ENCODE measurements around the gene ANOS1. TPM values are rescaled to one million over a fixed set of nuclear protein-coding genes. Genes with fewer than 3 reads are reported as not detected.

Gene ANOS1
- total RNA-seq, 1 donor from 2014 or later = not detected

DNA sequence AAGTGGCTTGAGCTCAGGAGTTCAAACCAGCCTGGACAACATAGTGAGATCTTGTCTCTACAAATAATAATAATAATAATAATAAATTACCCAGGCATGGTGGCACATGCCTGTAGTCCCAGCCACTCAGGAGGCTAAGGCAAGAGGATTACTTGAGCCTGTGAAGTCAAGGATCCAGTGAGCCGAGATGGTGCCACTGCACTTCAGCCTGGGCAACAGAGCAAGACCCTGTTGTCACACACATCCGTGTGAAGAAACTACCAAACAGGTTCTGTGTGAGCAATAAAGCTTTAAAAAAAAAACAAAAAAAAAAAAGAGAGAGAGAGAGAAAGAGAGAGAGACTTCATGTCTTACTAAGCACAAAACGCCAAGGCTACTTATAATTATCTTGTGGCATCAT is 42.5 kb downstream of the ANOS1 start:
- intact Hi-C loops (cut with micrococcal nuclease) = no loop called here
- H3K27me3 Mint-ChIP-seq (ENCODE audit: insufficient read depth) = peaks cover 3% of the 10 kb centered on the region
- DNase-seq (ENCODE audit: low spot score) = no peak
- no peak overlapping the region for H3K4me3 Mint-ChIP-seq
- no peaks in the 10 kb centered on the region for H3K9me3 Mint-ChIP-seq
- H3K27ac Mint-ChIP-seq = no peak overlapping the region
- H3K4me1 Mint-ChIP-seq (ENCODE audit: low read depth) = no peaks in the 10 kb centered on the region
- no peaks in the 10 kb centered on the region for H3K36me3 Mint-ChIP-seq (ENCODE audit: low read depth)

DNA sequence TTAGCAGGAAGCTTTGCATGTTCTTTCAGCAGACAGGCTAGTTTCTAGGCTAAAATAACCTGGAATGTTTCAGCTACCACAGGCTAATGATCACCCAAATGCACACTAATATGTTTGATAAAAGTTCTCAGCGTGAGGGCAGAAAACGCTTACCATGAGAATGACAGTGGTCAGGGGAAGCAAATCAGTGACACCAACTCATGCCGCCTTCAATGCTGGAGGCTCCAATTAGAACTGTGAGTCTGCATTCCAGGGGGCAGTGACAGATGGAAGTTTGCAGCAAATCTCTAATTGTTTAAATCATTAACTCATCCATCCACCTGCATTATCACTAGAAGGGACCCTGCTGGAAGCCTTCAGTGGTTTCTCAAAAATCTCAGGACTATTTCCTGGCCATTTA is 43.2 kb downstream of the ANOS1 start:
- Mint-ChIP-seq H3K4me3 (no peak overlapping the region), H3K36me3 (ENCODE audit: low read depth) (no peaks in the 10 kb centered on the region), H3K4me1 (ENCODE audit: low read depth) (no peaks in the 10 kb centered on the region), H3K27me3 (ENCODE audit: insufficient read depth) (peaks cover 3% of the 10 kb centered on the region), H3K9me3 (no peaks in the 10 kb centered on the region), H3K27ac (no peak overlapping the region)
- DNase-seq (ENCODE audit: low spot score) = no peak
- intact Hi-C loops (cut with micrococcal nuclease) = no loop called here

DNA sequence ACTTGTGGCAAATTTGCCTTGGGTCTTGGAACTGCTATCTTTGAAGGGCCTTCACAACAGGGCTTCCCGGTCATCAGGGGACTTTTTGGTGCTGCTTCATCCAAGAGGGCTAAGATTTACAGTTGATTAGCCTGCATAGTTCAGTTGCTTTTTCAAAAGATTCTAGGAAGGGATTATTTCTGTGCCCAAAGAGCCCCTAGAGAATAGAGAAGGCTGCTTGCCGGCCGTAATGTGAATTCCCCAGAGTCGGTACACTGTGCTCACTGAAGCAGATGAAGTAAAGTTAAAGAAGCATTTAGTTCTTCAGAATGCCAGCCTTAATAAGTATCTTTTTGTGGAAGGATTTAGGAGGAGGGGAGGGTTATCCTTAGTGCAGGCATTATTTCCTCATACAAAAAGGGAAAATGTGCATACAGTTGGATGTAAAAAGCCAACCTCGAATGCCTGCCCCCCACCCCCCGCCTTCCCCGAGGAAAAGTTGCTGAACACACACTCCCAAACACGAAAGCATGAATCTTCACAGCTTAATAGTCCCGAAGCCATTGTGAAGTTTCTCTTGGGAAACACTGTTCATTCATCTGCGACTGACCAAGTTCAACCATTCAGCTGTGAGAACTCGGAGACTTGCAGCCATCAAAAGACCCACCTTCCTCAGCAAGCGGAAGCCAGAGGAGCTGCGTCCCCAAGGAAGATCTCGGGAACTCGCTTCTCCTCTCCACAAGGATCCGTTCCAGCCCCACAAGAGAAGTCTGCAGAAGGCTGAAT is 47.6 kb downstream of the ANOS1 start:
- Mint-ChIP-seq H3K4me1 (ENCODE audit: low read depth) (no peaks in the 10 kb centered on the region), H3K27me3 (ENCODE audit: insufficient read depth) (no peaks in the 10 kb centered on the region), H3K36me3 (ENCODE audit: low read depth) (no peaks in the 10 kb centered on the region), H3K9me3 (no peaks in the 10 kb centered on the region), H3K4me3 (no peak overlapping the region), H3K27ac (no peak overlapping the region)
- DNase-seq (ENCODE audit: low spot score) = no peak
- intact Hi-C loops (cut with micrococcal nuclease) = no loop called here

GRCh38 chrX:8683687-8684086 is 48.2 kb downstream of the ANOS1 start:
- Mint-ChIP-seq H3K4me3 (no peak overlapping the region), H3K9me3 (no peaks in the 10 kb centered on the region), H3K36me3 (ENCODE audit: low read depth) (no peaks in the 10 kb centered on the region), H3K27me3 (ENCODE audit: insufficient read depth) (no peaks in the 10 kb centered on the region), H3K4me1 (ENCODE audit: low read depth) (no peaks in the 10 kb centered on the region), H3K27ac (no peak overlapping the region)
- no peak for DNase-seq (ENCODE audit: low spot score)
- intact Hi-C loops (cut with micrococcal nuclease) = no loop called here

- intact Hi-C loops (cut with micrococcal nuclease) = no loop called here
- H3K4me3 Mint-ChIP-seq = no peak overlapping the region
- H3K9me3 Mint-ChIP-seq = no peaks in the 10 kb centered on the region
- H3K27me3 Mint-ChIP-seq (ENCODE audit: insufficient read depth) = no peaks in the 10 kb centered on the region
- no peak for DNase-seq (ENCODE audit: low spot score)
- no peak overlapping the region for H3K27ac Mint-ChIP-seq
- no peaks in the 10 kb centered on the region for H3K4me1 Mint-ChIP-seq (ENCODE audit: low read depth)
- H3K36me3 Mint-ChIP-seq (ENCODE audit: low read depth) = no peaks in the 10 kb centered on the region
Observed at GRCh38 chrX:8679550-8679949, 52.4 kb downstream of the ANOS1 start.

DNA sequence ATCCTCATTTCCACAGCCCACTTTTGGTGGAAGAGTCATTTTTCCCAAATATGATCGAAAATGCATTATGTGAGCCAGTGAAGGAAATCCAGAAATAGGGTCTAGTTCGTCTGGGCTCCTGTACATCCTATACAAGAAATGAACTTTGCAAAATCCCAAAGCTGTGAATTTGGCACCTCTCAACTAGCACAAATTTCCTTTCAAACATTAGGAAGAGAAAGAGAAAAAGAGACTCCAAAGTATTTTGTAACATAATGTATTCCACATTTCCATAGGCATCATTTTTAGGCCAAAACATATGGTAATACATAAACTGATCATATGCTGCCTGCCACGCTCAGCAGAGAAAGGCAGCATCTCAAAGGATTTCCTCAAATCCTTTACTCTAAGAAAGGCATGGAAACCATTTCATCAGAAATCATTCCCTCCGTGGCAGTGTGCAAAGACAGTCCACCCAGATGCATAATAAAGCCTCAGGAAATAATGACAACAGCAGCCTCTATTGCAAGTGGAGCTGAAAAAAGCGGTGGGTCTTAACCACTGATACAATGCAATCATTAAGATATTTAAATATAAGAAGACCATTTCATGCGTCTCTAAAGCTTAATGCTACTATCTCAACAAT is 56.8 kb downstream of the ANOS1 start:
- no peaks in the 10 kb centered on the region for H3K9me3 Mint-ChIP-seq
- DNase-seq (ENCODE audit: low spot score) = no peak
- no peaks in the 10 kb centered on the region for H3K27me3 Mint-ChIP-seq (ENCODE audit: insufficient read depth)
- intact Hi-C loops (cut with micrococcal nuclease) = no loop called here
- no peaks in the 10 kb centered on the region for H3K4me1 Mint-ChIP-seq (ENCODE audit: low read depth)
- H3K27ac Mint-ChIP-seq = no peak overlapping the region
- H3K4me3 Mint-ChIP-seq = no peak overlapping the region
- no peaks in the 10 kb centered on the region for H3K36me3 Mint-ChIP-seq (ENCODE audit: low read depth)

DNA sequence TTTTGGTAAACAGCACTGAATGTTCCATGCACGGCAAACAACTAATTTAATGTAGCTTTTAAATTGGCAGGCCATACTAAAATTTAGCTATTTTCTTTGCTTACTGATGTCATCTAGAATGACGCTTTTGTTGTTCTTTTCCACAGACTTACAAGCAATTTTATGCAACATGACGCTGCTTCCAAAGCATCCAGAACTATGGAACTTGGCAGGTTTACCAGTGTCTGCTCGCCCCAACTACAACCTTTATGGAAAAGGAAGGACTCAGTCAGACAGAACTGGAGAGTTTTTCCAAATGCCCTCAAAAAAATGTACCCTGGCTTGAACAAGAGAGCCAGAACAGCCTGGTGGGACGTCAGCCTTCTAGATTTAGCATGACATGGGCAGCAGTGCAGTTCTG is 58.7 kb downstream of the ANOS1 start:
- H3K27me3 Mint-ChIP-seq (ENCODE audit: insufficient read depth) = no peaks in the 10 kb centered on the region
- H3K4me3 Mint-ChIP-seq = no peak overlapping the region
- H3K9me3 Mint-ChIP-seq = no peaks in the 10 kb centered on the region
- no peaks in the 10 kb centered on the region for H3K36me3 Mint-ChIP-seq (ENCODE audit: low read depth)
- H3K4me1 Mint-ChIP-seq (ENCODE audit: low read depth) = no peaks in the 10 kb centered on the region
- intact Hi-C loops (cut with micrococcal nuclease) = no loop called here
- H3K27ac Mint-ChIP-seq = no peak overlapping the region
- no peak for DNase-seq (ENCODE audit: low spot score)

DNA sequence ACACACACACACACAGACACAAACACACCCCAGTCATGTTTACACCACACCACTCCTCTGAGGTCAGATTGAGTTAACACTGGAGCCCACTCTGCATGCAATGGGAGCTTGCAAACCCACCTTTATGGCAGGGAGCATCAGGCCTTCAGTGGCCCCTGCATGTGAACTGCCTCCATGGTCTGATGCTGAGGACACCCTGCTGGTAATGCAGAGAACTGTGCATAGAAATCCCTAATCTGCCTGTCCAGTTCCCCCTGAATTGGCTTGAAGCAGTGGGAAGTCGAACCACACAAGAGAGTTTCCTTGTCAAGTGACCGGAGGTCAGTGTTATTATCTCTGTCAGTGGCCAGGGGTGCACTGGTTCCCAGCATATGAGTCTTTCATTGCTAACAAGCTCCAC is 59.8 kb downstream of the ANOS1 start:
- Mint-ChIP-seq H3K9me3 (no peaks in the 10 kb centered on the region), H3K27me3 (ENCODE audit: insufficient read depth) (no peaks in the 10 kb centered on the region), H3K4me1 (ENCODE audit: low read depth) (no peaks in the 10 kb centered on the region), H3K27ac (no peak overlapping the region), H3K4me3 (no peak overlapping the region), H3K36me3 (ENCODE audit: low read depth) (no peaks in the 10 kb centered on the region)
- DNase-seq (ENCODE audit: low spot score) = no peak
- intact Hi-C loops (cut with micrococcal nuclease) = no loop called here

GRCh38 chrX:8668813-8669212 is 63.1 kb downstream of the ANOS1 start:
- Mint-ChIP-seq H3K9me3 (no peaks in the 10 kb centered on the region), H3K36me3 (ENCODE audit: low read depth) (no peaks in the 10 kb centered on the region), H3K27me3 (ENCODE audit: insufficient read depth) (no peaks in the 10 kb centered on the region), H3K27ac (no peak overlapping the region), H3K4me3 (no peak overlapping the region), H3K4me1 (ENCODE audit: low read depth) (no peaks in the 10 kb centered on the region)
- DNase-seq (ENCODE audit: low spot score) = no peak
- intact Hi-C loops (cut with micrococcal nuclease) = no loop called here

DNA sequence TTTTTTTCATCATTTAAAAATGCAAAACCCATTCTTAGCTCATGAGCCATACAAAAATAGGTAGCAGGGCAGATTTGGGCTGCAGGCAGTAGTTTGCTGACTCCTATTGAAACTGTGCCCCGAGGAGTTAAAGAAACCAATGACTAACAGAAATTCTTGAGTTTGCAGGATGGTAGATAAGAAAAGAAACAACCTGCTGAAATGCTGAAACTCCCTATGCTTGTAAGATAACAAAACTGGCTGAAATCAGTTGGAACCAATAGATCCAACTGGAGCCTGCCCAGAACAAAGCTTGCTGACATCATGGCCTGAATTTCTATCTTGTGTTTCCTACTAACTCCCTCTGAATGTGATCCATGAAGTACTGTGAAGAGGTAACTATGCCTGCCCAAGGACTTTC is 68.6 kb downstream of the ANOS1 start:
- H3K9me3 Mint-ChIP-seq = no peaks in the 10 kb centered on the region
- intact Hi-C loops (cut with micrococcal nuclease) = no loop called here
- no peaks in the 10 kb centered on the region for H3K4me1 Mint-ChIP-seq (ENCODE audit: low read depth)
- peaks cover 3% of the 10 kb centered on the region for H3K27me3 Mint-ChIP-seq (ENCODE audit: insufficient read depth)
- no peak overlapping the region for H3K4me3 Mint-ChIP-seq
- H3K36me3 Mint-ChIP-seq (ENCODE audit: low read depth) = no peaks in the 10 kb centered on the region
- no peak for DNase-seq (ENCODE audit: low spot score)
- no peak overlapping the region for H3K27ac Mint-ChIP-seq

- no peak for DNase-seq (ENCODE audit: low spot score)
- H3K27ac Mint-ChIP-seq = no peak overlapping the region
- no peaks in the 10 kb centered on the region for H3K36me3 Mint-ChIP-seq (ENCODE audit: low read depth)
- H3K4me1 Mint-ChIP-seq (ENCODE audit: low read depth) = no peaks in the 10 kb centered on the region
- intact Hi-C loops (cut with micrococcal nuclease) = no loop called here
- H3K27me3 Mint-ChIP-seq (ENCODE audit: insufficient read depth) = peaks cover 3% of the 10 kb centered on the region
- no peaks in the 10 kb centered on the region for H3K9me3 Mint-ChIP-seq
- H3K4me3 Mint-ChIP-seq = no peak overlapping the region
Observed at GRCh38 chrX:8657883-8658282, 74.1 kb downstream of the ANOS1 start.

- no peaks in the 10 kb centered on the region for H3K27me3 Mint-ChIP-seq (ENCODE audit: insufficient read depth)
- H3K4me3 Mint-ChIP-seq = no peak overlapping the region
Observed at GRCh38 chrX:8653956-8654355, 78.0 kb downstream of the ANOS1 start.

DNA sequence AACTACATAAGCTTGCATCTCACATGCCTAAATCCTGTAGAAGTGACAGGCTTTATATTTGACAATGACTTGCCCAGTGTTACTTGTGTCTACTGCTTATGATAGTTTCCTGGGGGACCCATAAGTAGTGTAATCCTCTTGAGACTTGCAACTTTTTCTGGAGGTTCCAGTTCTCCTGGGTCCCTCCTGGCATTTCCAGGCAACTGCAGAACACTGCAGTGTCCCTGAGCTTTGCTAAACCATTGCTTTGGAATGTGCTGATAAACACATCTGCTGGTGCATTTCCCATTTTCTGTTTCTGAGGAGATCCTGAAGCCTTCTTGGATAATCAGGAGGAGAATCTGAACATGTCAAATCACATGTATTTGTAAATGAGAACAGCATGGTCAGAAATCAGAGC is 82.0 kb downstream of the ANOS1 start:
- no peak for DNase-seq (ENCODE audit: low spot score)
- intact Hi-C loops (cut with micrococcal nuclease) = no loop called here

More at GRCh38 chrX:8653956-8654355, 78.0 kb downstream of the ANOS1 start:
- no peak for DNase-seq (ENCODE audit: low spot score)
- no peak overlapping the region for H3K27ac Mint-ChIP-seq
- no peaks in the 10 kb centered on the region for H3K4me1 Mint-ChIP-seq (ENCODE audit: low read depth)
- H3K36me3 Mint-ChIP-seq (ENCODE audit: low read depth) = no peaks in the 10 kb centered on the region
- intact Hi-C loops (cut with micrococcal nuclease) = no loop called here
- no peaks in the 10 kb centered on the region for H3K9me3 Mint-ChIP-seq

More for the DNA sequence above, 82.0 kb downstream of the ANOS1 start:
- no peaks in the 10 kb centered on the region for H3K27me3 Mint-ChIP-seq (ENCODE audit: insufficient read depth)
- H3K9me3 Mint-ChIP-seq = no peaks in the 10 kb centered on the region
- no peaks in the 10 kb centered on the region for H3K36me3 Mint-ChIP-seq (ENCODE audit: low read depth)
- H3K4me3 Mint-ChIP-seq = no peak overlapping the region
- H3K4me1 Mint-ChIP-seq (ENCODE audit: low read depth) = no peaks in the 10 kb centered on the region
- no peak overlapping the region for H3K27ac Mint-ChIP-seq

All from activated T-helper 1 cell treated with anti-CD3 and anti-CD28 coated beads, Interleukin-12 subunit alpha, Interleukin-12 subunit beta, Interleukin-2, Interleukin-4 antibody, amounts not matched to agents 30 ng/mL and 10 ng/mL and 1 ng/mL, durations not matched to agents 14 hours and 24 hours and 36 hours (primary cell).